ENCODE data around the gene ZNF521. TPM values are rescaled to one million over a fixed set of nuclear protein-coding genes. Genes with fewer than 3 reads are reported as not detected.

ZNF521 gene
- total RNA-seq, 2 donors from 2014 or later: 12.7 to 41.5 TPM

- no peak overlapping the region for H3K4me3 ChIP-seq
- no peaks in the 10 kb centered on the region for H3K36me3 ChIP-seq
- no peaks in the 10 kb centered on the region for H3K4me1 ChIP-seq (replicated peaks)
- TF ChIP-seq CTCF (IDR thresholded peaks at IDR 0.05): no peak
- TF ChIP-seq POLR2A (IDR thresholded peaks at IDR 0.05): no peak
- no peak for TF ChIP-seq POLR2AphosphoS5 (IDR thresholded peaks at IDR 0.05)
- no peak overlapping the region for H3K27ac ChIP-seq
- 82% methylated on average over 7 of the region's 7 CpGs for WGBS
- DNase-seq (ENCODE audit: low spot score): no peak
- H3K9me3 ChIP-seq: no peaks in the 10 kb centered on the region
- no peaks in the 10 kb centered on the region for H3K27me3 ChIP-seq (replicated peaks; ENCODE audit: insufficient read depth)
- intact Hi-C loops (cut with DNase I): no loop called here
These were observed 294.4 kb downstream of the ZNF521 start for GRCh38 chr18:25057491-25058050.

- 76% methylated on average over 8 of the region's 8 CpGs for WGBS
- H3K36me3 ChIP-seq: no peaks in the 10 kb centered on the region
- TF ChIP-seq POLR2AphosphoS5 (IDR thresholded peaks at IDR 0.05) (no peak), POLR2A (IDR thresholded peaks at IDR 0.05) (no peak), CTCF (IDR thresholded peaks at IDR 0.05) (no peak)
- no peak overlapping the region for H3K4me3 ChIP-seq
- H3K27ac ChIP-seq: no peak overlapping the region
- intact Hi-C loops (cut with DNase I): no loop called here
- H3K4me1 ChIP-seq (replicated peaks): no peaks in the 10 kb centered on the region
- DNase-seq (ENCODE audit: low spot score): no peak
- no peaks in the 10 kb centered on the region for H3K27me3 ChIP-seq (replicated peaks; ENCODE audit: insufficient read depth)
- no peaks in the 10 kb centered on the region for H3K9me3 ChIP-seq
These were observed 295.5 kb downstream of the ZNF521 start for GRCh38 chr18:25056429-25056828.

GRCh38 chr18:25055076-25055475 lies 296.9 kb downstream of the ZNF521 start:
- 89% methylated on average over 4 of the region's 4 CpGs for WGBS
- no peak overlapping the region for H3K27ac ChIP-seq
- intact Hi-C loops (cut with DNase I): no loop called here
- H3K36me3 ChIP-seq: no peaks in the 10 kb centered on the region
- no peak for TF ChIP-seq POLR2A (IDR thresholded peaks at IDR 0.05)
- TF ChIP-seq POLR2AphosphoS5 (IDR thresholded peaks at IDR 0.05): no peak
- no peak for TF ChIP-seq CTCF (IDR thresholded peaks at IDR 0.05)
- H3K27me3 ChIP-seq (replicated peaks; ENCODE audit: insufficient read depth): peaks cover under 1% of the 10 kb centered on the region
- H3K9me3 ChIP-seq: no peaks in the 10 kb centered on the region
- H3K4me1 ChIP-seq (replicated peaks): no peaks in the 10 kb centered on the region
- DNase-seq (ENCODE audit: low spot score): no peak
- H3K4me3 ChIP-seq: no peak overlapping the region

GRCh38 chr18:25053466-25053865 lies 298.5 kb downstream of the ZNF521 start:
- H3K9me3 ChIP-seq: no peaks in the 10 kb centered on the region
- WGBS: 82% methylated on average over 6 of the region's 6 CpGs
- H3K27me3 ChIP-seq (replicated peaks; ENCODE audit: insufficient read depth): peaks cover 2% of the 10 kb centered on the region
- no peaks in the 10 kb centered on the region for H3K4me1 ChIP-seq (replicated peaks)
- DNase-seq (ENCODE audit: low spot score): no peak
- intact Hi-C loops (cut with DNase I): no loop called here
- no peaks in the 10 kb centered on the region for H3K36me3 ChIP-seq
- TF ChIP-seq CTCF (IDR thresholded peaks at IDR 0.05) (no peak), POLR2A (IDR thresholded peaks at IDR 0.05) (no peak), POLR2AphosphoS5 (IDR thresholded peaks at IDR 0.05) (no peak)
- no peak overlapping the region for H3K4me3 ChIP-seq
- H3K27ac ChIP-seq: no peak overlapping the region

GRCh38 chr18:25052511-25052921 lies 299.4 kb downstream of the ZNF521 start:
- 23% methylated on average over 4 of the region's 4 CpGs for WGBS

More at GRCh38 chr18:25052511-25052921, 299.4 kb downstream of the ZNF521 start:
- Histone ChIP-seq H3K4me1 (replicated peaks) (no peaks in the 10 kb centered on the region), H3K36me3 (no peaks in the 10 kb centered on the region), H3K4me3 (no peak overlapping the region), H3K27me3 (replicated peaks; ENCODE audit: insufficient read depth) (peaks cover 2% of the 10 kb centered on the region), H3K27ac (no peak overlapping the region), H3K9me3 (no peaks in the 10 kb centered on the region)
- no peak for DNase-seq (ENCODE audit: low spot score)
- intact Hi-C loops (cut with DNase I): no loop called here
- TF ChIP-seq POLR2A (IDR thresholded peaks at IDR 0.05): no peak
- no peak for TF ChIP-seq POLR2AphosphoS5 (IDR thresholded peaks at IDR 0.05)
- no peak for TF ChIP-seq CTCF (IDR thresholded peaks at IDR 0.05)
